Measurements from ENCODE around the gene KCP.

The KCP gene

GRCh38 chr7:128858380-128859231 lies 51.9 kb downstream of the KCP start:
- no peak for DNase-seq (ENCODE audit: low spot score)

- no peak for DNase-seq (ENCODE audit: low spot score)
These were observed 54.3 kb downstream of the KCP start for GRCh38 chr7:128856001-128856718.

GRCh38 chr7:128855559-128855958 lies 55.0 kb downstream of the KCP start:
- no peak for DNase-seq (ENCODE audit: low spot score)

- DNase-seq (ENCODE audit: low spot score) = no peak
These were observed 56.1 kb downstream of the KCP start for GRCh38 chr7:128854396-128854795.

GRCh38 chr7:128853799-128854198 lies 56.7 kb downstream of the KCP start:
- DNase-seq (ENCODE audit: low spot score) = no peak

GRCh38 chr7:128852537-128853254 lies 57.8 kb downstream of the KCP start:
- DNase-seq (ENCODE audit: low spot score) = no peak

GRCh38 chr7:128849804-128850490 lies 60.6 kb downstream of the KCP start:
- no peak for DNase-seq (ENCODE audit: low spot score)

GRCh38 chr7:128849156-128849515 lies 61.4 kb downstream of the KCP start:
- DNase-seq (ENCODE audit: low spot score) = no peak

- no peak for DNase-seq (ENCODE audit: low spot score)
These were observed 62.0 kb downstream of the KCP start for GRCh38 chr7:128848289-128849155.

- no peak for DNase-seq (ENCODE audit: low spot score)
These were observed 62.7 kb downstream of the KCP start for GRCh38 chr7:128847721-128848211.

GRCh38 chr7:128846781-128847444 lies 63.6 kb downstream of the KCP start:
- DNase-seq (ENCODE audit: low spot score) = no peak

GRCh38 chr7:128845987-128846386 lies 64.5 kb downstream of the KCP start:
- DNase-seq (ENCODE audit: low spot score) = no peak

- DNase-seq (ENCODE audit: low spot score) = no peak
These were observed 65.0 kb downstream of the KCP start for GRCh38 chr7:128845475-128845874.

GRCh38 chr7:128844777-128845311 lies 65.7 kb downstream of the KCP start:
- no peak for DNase-seq (ENCODE audit: low spot score)

GRCh38 chr7:128843938-128844621 lies 66.4 kb downstream of the KCP start:
- no peak for DNase-seq (ENCODE audit: low spot score)

- DNase-seq (ENCODE audit: low spot score) = no peak
These were observed 67.6 kb downstream of the KCP start for GRCh38 chr7:128842674-128843641.

- DNase-seq (ENCODE audit: low spot score) = peak; percentile 92
These were observed 68.4 kb downstream of the KCP start for GRCh38 chr7:128841921-128842673.

Data from HuH-7.5 (cell line).